ENCODE measurements around the gene DTD1.

DNA sequence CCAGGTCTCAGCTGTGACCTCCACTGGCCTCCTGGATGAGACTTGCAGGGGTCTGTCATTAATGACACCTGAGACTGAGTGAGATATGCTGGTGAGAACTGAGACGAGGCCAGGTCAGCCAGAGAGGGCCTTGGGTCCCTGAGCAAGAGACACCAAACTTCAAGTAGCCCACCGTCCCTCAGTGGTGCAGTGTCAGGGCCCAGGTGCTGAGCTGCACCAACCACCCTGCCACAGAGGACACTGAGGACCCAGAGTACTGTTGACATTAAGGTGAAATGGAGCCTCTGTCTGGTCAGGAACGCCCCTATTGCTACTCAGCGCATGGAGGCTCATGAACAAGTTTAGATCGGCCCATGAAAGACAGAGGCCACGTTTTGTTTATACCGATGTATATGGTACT is 161.7 kb downstream of the DTD1 start:
- TF ChIP-seq GATA2 (IDR thresholded peaks at IDR 0.05; ENCODE audit: low read depth, low read length): no peak
- TF ChIP-seq GATA3 (IDR thresholded peaks at IDR 0.05; ENCODE audit: low read depth, low read length): no peak
